Sigmoid colon (tissue), 4 donors: ENCODE measurements around the gene CDH13.

Source experiments
- EP300 ChIP-seq, 4 donors: sonication (generic); formaldehyde crosslinking; IDR thresholded peaks; one replicate each; pipeline ENCODE4 v1.6.1; 2017; ENCODE audit warnings: antibody characterized with exemption in 4 of 4
- POLR2A ChIP-seq, 2 donors: fragments of 450-650 bp; IDR thresholded peaks; one replicate each; pipeline ENCODE4 v1.6.1; 2016; ENCODE audit warnings: antibody characterized with exemption in 2 of 2, mild to moderate bottlenecking in 2 of 2, moderate library complexity in 2 of 2
- TF ChIP-seq, protein P1 (sequence below), 4 experiments: fragments of 450-650 bp in 3 of 4; fragments of 200-600 bp in 1 of 4; IDR thresholded peaks; one replicate each; pipeline ENCODE4 v1.5.1; 2016 to 2019; ENCODE audit warnings: antibody characterized with exemption in 4 of 4, mild to moderate bottlenecking in 3 of 4, moderate library complexity in 2 of 4

DNA sequence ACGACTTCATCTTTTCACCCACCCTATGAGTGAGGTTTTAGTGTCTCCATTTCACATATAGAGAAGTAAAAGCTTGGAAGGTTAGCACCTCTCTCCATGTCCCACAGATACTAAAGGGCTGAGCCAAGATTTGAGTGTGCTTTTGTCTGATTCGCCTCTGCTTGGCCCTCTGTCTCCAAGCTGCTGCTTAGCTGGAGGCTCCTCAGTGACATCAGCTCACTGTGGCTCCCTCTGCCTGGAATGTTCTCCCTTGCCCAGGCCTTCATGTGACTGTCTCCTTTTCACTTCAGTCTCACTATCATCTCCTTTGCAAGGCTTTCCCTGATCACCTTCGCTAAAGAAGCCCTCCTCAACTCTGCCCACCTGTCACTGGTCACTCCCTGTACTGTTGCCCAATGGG is 1096.5 kb downstream of the CDH13 start:
- TF ChIP-seq, protein P1, sequence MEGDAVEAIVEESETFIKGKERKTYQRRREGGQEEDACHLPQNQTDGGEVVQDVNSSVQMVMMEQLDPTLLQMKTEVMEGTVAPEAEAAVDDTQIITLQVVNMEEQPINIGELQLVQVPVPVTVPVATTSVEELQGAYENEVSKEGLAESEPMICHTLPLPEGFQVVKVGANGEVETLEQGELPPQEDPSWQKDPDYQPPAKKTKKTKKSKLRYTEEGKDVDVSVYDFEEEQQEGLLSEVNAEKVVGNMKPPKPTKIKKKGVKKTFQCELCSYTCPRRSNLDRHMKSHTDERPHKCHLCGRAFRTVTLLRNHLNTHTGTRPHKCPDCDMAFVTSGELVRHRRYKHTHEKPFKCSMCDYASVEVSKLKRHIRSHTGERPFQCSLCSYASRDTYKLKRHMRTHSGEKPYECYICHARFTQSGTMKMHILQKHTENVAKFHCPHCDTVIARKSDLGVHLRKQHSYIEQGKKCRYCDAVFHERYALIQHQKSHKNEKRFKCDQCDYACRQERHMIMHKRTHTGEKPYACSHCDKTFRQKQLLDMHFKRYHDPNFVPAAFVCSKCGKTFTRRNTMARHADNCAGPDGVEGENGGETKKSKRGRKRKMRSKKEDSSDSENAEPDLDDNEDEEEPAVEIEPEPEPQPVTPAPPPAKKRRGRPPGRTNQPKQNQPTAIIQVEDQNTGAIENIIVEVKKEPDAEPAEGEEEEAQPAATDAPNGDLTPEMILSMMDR (IDR thresholded peaks at IDR 0.05): no peak
- no peak for TF ChIP-seq EP300 (IDR thresholded peaks at IDR 0.05)
- TF ChIP-seq POLR2A (IDR thresholded peaks at IDR 0.05): no peak
